Nephron progenitor cell (in vitro differentiated cells): ENCODE results near the gene CASD1.
A peak's percentile ranks its signal among the peaks of the same experiment; 100 is the strongest.

Source experiments
- DNase-seq: peaks from one replicate; pipeline ENCODE4 v3.0.0; 2021
- H3K27ac Mint-ChIP-seq: 2 replicates; pipeline ENCODE4 v1.8.0; 2021; ENCODE audit warnings: mild to moderate bottlenecking, moderate library complexity, mixed read lengths
- H3K27me3 Mint-ChIP-seq: 2 replicates; pipeline ENCODE4 v1.8.0; 2021; ENCODE audit warnings: mild to moderate bottlenecking, low read depth, mixed read lengths; ENCODE audit not compliant: poor library complexity
- H3K36me3 Mint-ChIP-seq: 2 replicates; pipeline ENCODE4 v1.8.0; 2021; ENCODE audit warnings: low read depth, mixed read lengths
- H3K4me1 Mint-ChIP-seq: 2 replicates; pipeline ENCODE4 v1.8.0; 2021; ENCODE audit warnings: mixed read lengths
- H3K4me3 Mint-ChIP-seq: 2 replicates; pipeline ENCODE4 v1.8.0; 2021; ENCODE audit warnings: mild to moderate bottlenecking, moderate library complexity, mixed read lengths
- H3K9me3 Mint-ChIP-seq: 2 replicates; pipeline ENCODE4 v1.8.0; 2021; ENCODE audit warnings: mild to moderate bottlenecking, moderate library complexity, mixed read lengths
- TF ChIP-seq, protein P1 (sequence below): fragments of 200-600 bp; sonication (generic); IDR thresholded peaks from 2 replicates; pipeline ENCODE4 v1.5.0; 2021; ENCODE audit warnings: antibody characterized with exemption

The CASD1 gene

DNA sequence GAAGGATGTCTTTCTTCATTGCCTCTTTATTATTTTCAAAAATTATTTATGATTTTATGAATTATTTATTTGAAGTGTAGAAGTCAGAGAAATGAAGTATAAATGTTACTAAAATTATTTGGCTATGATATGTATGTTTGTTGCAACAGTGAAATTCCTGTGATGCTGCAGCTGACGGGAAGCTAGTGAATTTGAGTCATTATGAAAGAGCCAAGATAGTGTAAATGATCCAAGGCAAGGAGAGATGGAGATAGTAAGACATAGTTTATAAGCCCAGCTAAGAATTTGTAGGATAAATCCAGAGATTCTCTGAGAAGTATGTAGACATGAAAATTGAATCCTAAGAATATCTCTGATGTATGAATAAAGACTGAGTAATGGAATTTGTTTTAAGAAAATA is 30.8 kb downstream of the CASD1 start:
- Mint-ChIP-seq H3K36me3 (peaks cover 53% of the 10 kb centered on the region), H3K27ac (no peak overlapping the region), H3K4me1 (no peaks in the 10 kb centered on the region), H3K27me3 (no peaks in the 10 kb centered on the region), H3K9me3 (no peaks in the 10 kb centered on the region), H3K4me3 (no peak overlapping the region)
- no peak for DNase-seq
- TF ChIP-seq, protein P1, sequence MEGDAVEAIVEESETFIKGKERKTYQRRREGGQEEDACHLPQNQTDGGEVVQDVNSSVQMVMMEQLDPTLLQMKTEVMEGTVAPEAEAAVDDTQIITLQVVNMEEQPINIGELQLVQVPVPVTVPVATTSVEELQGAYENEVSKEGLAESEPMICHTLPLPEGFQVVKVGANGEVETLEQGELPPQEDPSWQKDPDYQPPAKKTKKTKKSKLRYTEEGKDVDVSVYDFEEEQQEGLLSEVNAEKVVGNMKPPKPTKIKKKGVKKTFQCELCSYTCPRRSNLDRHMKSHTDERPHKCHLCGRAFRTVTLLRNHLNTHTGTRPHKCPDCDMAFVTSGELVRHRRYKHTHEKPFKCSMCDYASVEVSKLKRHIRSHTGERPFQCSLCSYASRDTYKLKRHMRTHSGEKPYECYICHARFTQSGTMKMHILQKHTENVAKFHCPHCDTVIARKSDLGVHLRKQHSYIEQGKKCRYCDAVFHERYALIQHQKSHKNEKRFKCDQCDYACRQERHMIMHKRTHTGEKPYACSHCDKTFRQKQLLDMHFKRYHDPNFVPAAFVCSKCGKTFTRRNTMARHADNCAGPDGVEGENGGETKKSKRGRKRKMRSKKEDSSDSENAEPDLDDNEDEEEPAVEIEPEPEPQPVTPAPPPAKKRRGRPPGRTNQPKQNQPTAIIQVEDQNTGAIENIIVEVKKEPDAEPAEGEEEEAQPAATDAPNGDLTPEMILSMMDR = no peak

DNA sequence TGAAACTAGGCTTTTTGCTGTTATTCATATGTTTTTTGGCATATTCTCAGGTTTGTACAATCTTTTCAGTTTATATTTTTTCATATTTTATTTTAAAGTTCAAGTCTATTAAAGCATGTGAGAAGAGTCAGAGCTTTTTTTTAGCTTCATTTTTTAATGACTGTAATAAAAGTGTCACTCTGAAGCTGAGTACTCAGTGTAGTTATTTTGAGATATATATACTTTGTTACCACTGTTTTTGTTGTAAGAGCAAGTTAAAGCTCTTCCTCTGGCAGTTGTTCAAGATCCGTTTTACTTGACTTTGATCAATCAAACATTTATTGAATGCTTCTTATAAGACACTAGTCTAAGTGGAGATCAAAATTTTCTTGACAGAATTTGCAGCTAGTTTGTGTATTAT is 37.5 kb downstream of the CASD1 start:
- Mint-ChIP-seq H3K4me1 (no peaks in the 10 kb centered on the region), H3K27ac (peak overlapping the region; percentile 27), H3K9me3 (no peaks in the 10 kb centered on the region), H3K4me3 (no peak overlapping the region), H3K27me3 (no peaks in the 10 kb centered on the region), H3K36me3 (peaks cover 52% of the 10 kb centered on the region)
- TF ChIP-seq, protein P1 = no peak
- no peak for DNase-seq

DNA sequence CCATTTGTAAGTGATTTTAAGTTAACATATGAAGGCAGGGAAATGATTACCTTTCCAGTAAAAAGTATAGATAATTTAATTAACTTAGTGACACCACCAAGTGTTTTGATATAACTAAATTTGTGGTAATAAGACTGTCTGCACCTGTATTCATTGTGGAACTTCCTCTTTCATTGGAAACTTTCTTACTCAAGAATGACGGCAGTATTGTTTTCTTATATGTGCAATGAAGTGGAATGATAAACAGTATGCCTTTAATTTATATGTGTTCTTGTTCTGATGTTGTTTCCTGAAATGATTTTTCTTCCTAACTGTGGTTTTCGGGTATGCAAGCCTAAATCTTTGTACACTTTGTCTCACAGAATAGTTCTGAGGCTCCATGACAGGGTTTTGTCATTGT is 46.4 kb downstream of the CASD1 start:
- TF ChIP-seq, protein P1 = no peak
- Mint-ChIP-seq H3K4me3 (no peak overlapping the region), H3K4me1 (no peaks in the 10 kb centered on the region), H3K36me3 (peaks cover 74% of the 10 kb centered on the region), H3K27ac (no peak overlapping the region), H3K27me3 (no peaks in the 10 kb centered on the region), H3K9me3 (no peaks in the 10 kb centered on the region)
- DNase-seq = no peak

DNA sequence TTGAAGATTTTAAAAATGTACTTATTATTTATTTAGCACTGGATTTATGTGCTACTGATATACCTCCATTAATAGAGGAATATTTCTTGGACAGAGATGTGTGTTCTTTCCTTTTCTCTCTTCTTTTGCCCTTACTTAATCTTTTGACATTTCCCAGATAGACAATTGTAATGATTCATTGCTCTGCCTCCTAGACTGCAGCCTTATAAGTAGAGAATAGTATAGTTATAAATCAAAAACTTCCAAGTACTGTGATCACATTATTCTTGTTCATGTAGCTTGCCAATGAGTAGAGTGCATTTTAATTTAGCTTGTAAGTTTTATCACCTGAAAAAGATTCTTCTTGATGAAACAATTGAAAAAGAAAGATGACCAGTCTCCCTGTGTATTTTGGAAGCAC is 47.6 kb downstream of the CASD1 start:
- TF ChIP-seq, protein P1 = no peak
- no peak for DNase-seq
- Mint-ChIP-seq H3K4me1 (no peaks in the 10 kb centered on the region), H3K27ac (no peak overlapping the region), H3K4me3 (no peak overlapping the region), H3K9me3 (no peaks in the 10 kb centered on the region), H3K27me3 (no peaks in the 10 kb centered on the region), H3K36me3 (peaks cover 63% of the 10 kb centered on the region)

DNA sequence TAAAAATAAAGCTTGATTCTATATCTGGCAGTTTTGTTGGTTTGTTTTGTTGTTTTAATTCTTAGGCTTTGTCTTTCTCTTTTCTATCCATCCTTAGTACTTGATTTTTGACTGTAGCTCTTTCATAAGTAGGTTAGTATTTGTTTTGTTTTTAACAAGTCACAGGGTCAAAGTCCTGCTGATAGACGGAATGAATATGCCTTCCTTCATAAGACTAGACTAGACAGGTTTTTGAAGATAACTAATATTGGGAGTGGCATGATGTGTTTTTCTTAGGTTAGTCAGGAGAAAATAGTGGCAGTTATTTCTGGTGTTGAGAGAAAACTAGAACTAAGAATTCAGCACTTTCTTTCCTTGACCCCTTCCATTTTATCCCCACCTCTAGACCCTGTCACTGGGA is 50.4 kb downstream of the CASD1 start:
- Mint-ChIP-seq H3K4me3 (no peak overlapping the region), H3K27ac (no peak overlapping the region), H3K4me1 (no peaks in the 10 kb centered on the region)

More for the DNA sequence above, 50.4 kb downstream of the CASD1 start:
- H3K9me3 Mint-ChIP-seq = no peaks in the 10 kb centered on the region
- peaks cover 48% of the 10 kb centered on the region for H3K36me3 Mint-ChIP-seq
- no peaks in the 10 kb centered on the region for H3K27me3 Mint-ChIP-seq
- DNase-seq = no peak
- TF ChIP-seq, protein P1 = no peak
